Fibroblast of peridontal ligament (primary cell): ENCODE measurements around the gene UBR3.
A peak's percentile ranks its signal among the peaks of the same experiment; 100 is the strongest.
"Not testable (repeated sequence)": the region's sequence is repeated elsewhere in the genome, so short reads cannot be mapped to it uniquely, and the experiment has no call there.

Experiments
- DNase-seq: peaks from one replicate; pipeline ENCODE4 v3.0.0-alpha.2; 2010; ENCODE audit errors: extremely low read depth

UBR3 gene

GRCh38 chr2:169936652-169937051 is 109.4 kb downstream of the UBR3 start:
- not testable (repeated sequence) for DNase-seq

GRCh38 chr2:169945515-169945914 is 118.3 kb downstream of the UBR3 start:
- no peak for DNase-seq

GRCh38 chr2:169946092-169946491 is 118.8 kb downstream of the UBR3 start:
- DNase-seq = no peak

GRCh38 chr2:169946546-169946945 is 119.3 kb downstream of the UBR3 start:
- DNase-seq = no peak

- DNase-seq = no peak
Measured at GRCh38 chr2:169955940-169956339, 128.7 kb downstream of the UBR3 start.

GRCh38 chr2:169957219-169957618 is 130.0 kb downstream of the UBR3 start:
- not testable (repeated sequence) for DNase-seq

GRCh38 chr2:169961911-169962310 is 134.7 kb downstream of the UBR3 start:
- peak; percentile 67 for DNase-seq

- DNase-seq = peak; percentile 12
Measured at GRCh38 chr2:169963786-169964185, 136.5 kb downstream of the UBR3 start.

GRCh38 chr2:169964740-169965139 is 137.5 kb downstream of the UBR3 start:
- DNase-seq = no peak

- DNase-seq = no peak
Measured at GRCh38 chr2:169965495-169965894, 138.2 kb downstream of the UBR3 start.

GRCh38 chr2:169966454-169966853 is 139.2 kb downstream of the UBR3 start:
- DNase-seq = no peak

GRCh38 chr2:169968743-169969142 is 141.5 kb downstream of the UBR3 start:
- no peak for DNase-seq

GRCh38 chr2:169975221-169975620 is 148.0 kb downstream of the UBR3 start:
- no peak for DNase-seq

- no peak for DNase-seq
Measured at GRCh38 chr2:169976335-169976851, 149.1 kb downstream of the UBR3 start.

GRCh38 chr2:169977530-169977929 is 150.3 kb downstream of the UBR3 start:
- no peak for DNase-seq

GRCh38 chr2:169978402-169979017 is 151.3 kb downstream of the UBR3 start:
- no peak for DNase-seq

GRCh38 chr2:169979025-169979424 is 151.8 kb downstream of the UBR3 start:
- DNase-seq = peak; percentile 23

- DNase-seq = peak; percentile 12
Measured at GRCh38 chr2:169980001-169980400, 152.7 kb downstream of the UBR3 start.

- no peak for DNase-seq
Measured at GRCh38 chr2:169980643-169981042, 153.4 kb downstream of the UBR3 start.

- no peak for DNase-seq
Measured at GRCh38 chr2:169982929-169983328, 155.7 kb downstream of the UBR3 start.

- peak; percentile 29 for DNase-seq
Measured at GRCh38 chr2:169983506-169983905, 156.3 kb downstream of the UBR3 start.

GRCh38 chr2:169984145-169984544 is 156.9 kb downstream of the UBR3 start:
- DNase-seq = no peak

- no peak for DNase-seq
Measured at GRCh38 chr2:169994752-169995151, 167.5 kb downstream of the UBR3 start.
